Heart right ventricle (tissue), 16 donors: Measurements from ENCODE around the gene NR2E3. TPM values are rescaled to one million over a fixed set of nuclear protein-coding genes. Genes with fewer than 3 reads are reported as not detected.

Experiments
- ATAC-seq, 8 donors: fragments of 200-7000 bp; cut with Tn5 transposase; one replicate each; pipeline ENCODE4 v1.9.1; 2020; ENCODE audit warnings: mild to moderate bottlenecking in 8 of 8, moderate library complexity in 8 of 8, moderate number of reproducible peaks in 1 of 8
- DNase-seq, 2 donors: peaks; one replicate each; pipeline ENCODE4 v3.0.0-alpha.2; 2020
- H3K27ac ChIP-seq, 10 donors: fragments of 200-600 bp; sonication (generic) in 2 of 10; one replicate each; pipeline versions ENCODE4 v1.5.0 to v1.8.0; 2020 to 2022; ENCODE audit warnings: mild to moderate bottlenecking in 3 of 10
- H3K27me3 ChIP-seq, 7 donors: fragments of 200-600 bp; one replicate each; pipeline ENCODE4 v1.8.0; 2021 to 2022; ENCODE audit warnings: mild to moderate bottlenecking in 2 of 7
- H3K36me3 ChIP-seq, 9 donors: fragments of 200-600 bp; sonication (generic) in 1 of 9; one replicate each; pipeline versions ENCODE4 v1.5.0 to v1.8.0; 2020 to 2022; ENCODE audit warnings: mild to moderate bottlenecking in 2 of 9
- H3K4me1 ChIP-seq, 9 donors: fragments of 200-600 bp; sonication (generic) in 1 of 9; one replicate each; pipeline versions ENCODE4 v1.5.0 to v1.8.0; 2020 to 2022; ENCODE audit warnings: mild to moderate bottlenecking in 4 of 9
- H3K4me3 ChIP-seq, 10 donors: fragments of 200-600 bp; sonication (generic) in 2 of 10; one replicate each; pipeline versions ENCODE4 v1.5.0 to v1.8.0; 2020 to 2022; ENCODE audit warnings: mild to moderate bottlenecking in 7 of 10, moderate library complexity in 2 of 10
- H3K9me3 ChIP-seq, 11 donors: fragments of 200-600 bp in 10 of 11; sonication (generic) in 2 of 11; one replicate each; pipeline versions ENCODE4 v1.5.0 to v1.8.0; 2013 to 2022; ENCODE audit warnings: mild to moderate bottlenecking in 2 of 11, control low read depth in 1 of 11, moderate library complexity in 1 of 11
- WGBS, 2 donors: extraction: QIAGEN DNeasy Blood & Tissue Kit; methylation state at CpG; one replicate each; pipeline ENCODE4 v1.1.7; 2013; ENCODE audit warnings: inconsistent platforms in 1 of 2; 5-methylcytosine and 5-hydroxymethylcytosine counted together
- intact Hi-C, 10 donors: fragments of 100-400 bp; cut with DNase I; formaldehyde crosslinking; loops; one replicate each; pipeline versions ENCODE4 v1.11.1 to v1.14.2; 2022
- polyA plus RNA-seq, 2 donors: library from polyadenylated mRNA; stranded (reverse); fragments of 200-250 nt; gene quantifications; one replicate each; pipeline ENCODE4 v1.2.3, GENCODE V29; 2013
- total RNA-seq, 10 donors: library from RNA; stranded (reverse); fragmentation: NEBNext Ultra II Directional in 3 of 10; extraction: Animal tissue kit (Norgen Biotek cat#: 25700) in 3 of 10; gene quantifications; one replicate each; pipeline versions ENCODE4 v1.2.1 to v1.2.4, GENCODE V29; 2021 to 2023
- TF ChIP-seq, protein P1 (sequence below), 9 donors: fragments of 200-600 bp; sonication (generic) in 2 of 9; IDR thresholded peaks; one replicate each; pipeline versions ENCODE4 v1.5.0 to v1.8.0; 2021 to 2022; ENCODE audit warnings: antibody characterized with exemption in 9 of 9, mild to moderate bottlenecking in 5 of 9, moderate library complexity in 1 of 9
- donor health status: Arrhythmogenic right ventricular cardiomyopathy.
- donor health status: ischemic (EF 13 %, LVEDD 7.1; RV severe dilation, severe dysfunction).
- donor health status: healthy with polysubstance abuse.
- donor health status: DM: no; HTN: yes; CAD: no.
- donor health status: DM: no; HTN: no; CAD: no.
- donor health status: ischemic (EF 25% LVEDD 6.9; RV normal size, moderate dysfunction).
- donor health status: ischemic (EF 25% LVEDD 5.7; RV mildly dilated, moderate dysfunction).
- donor health status: healthy.
- donor health status: DM: yes; HTN: yes; CAD: no.
- donor health status: Ischemic cardiomyopathy.
- donor health status: ischemic (EF 35%, LVEDD 5.7; RV mildly dilated, moderate dysfunction).
- donor health status: nonischemic (EF 11% LVEDD 7.7; RV severe dilation, severe dysfunction).
- donor health status: DM: yes; HTN: yes; CAD: no.
- donor health status: PGD.
- donor health status: ischemic (EF 29% LVEDD 5.4; RV normal size, mild dysfunction).
- donor health status: nonischemic (EF 23%, LVEDD 6.1; RV moderate dilation, normal function).

The NR2E3 gene
- total and polyA plus RNA-seq, 12 donors, result 0.04 to 0.26 (median 0.13) TPM; not detected in 8

DNA sequence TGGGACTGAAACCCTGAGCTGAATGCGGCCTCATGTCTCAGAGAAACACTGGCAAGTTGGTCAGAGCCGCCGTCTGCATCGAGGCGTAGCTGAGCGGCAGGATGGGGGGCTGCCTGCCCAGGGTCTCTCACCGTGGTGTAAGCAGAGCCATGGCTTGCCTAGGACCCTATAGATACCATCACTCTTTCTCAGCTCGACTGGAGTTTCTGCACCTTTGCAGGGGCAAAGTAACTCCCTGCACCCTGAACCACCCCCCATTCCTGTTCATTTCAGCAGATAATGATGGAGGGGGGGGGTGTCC is 28.4 kb upstream of the NR2E3 start:
- ATAC-seq (peak in 1 of 8 donors; percentile 13), DNase-seq (no peak)
- Histone ChIP-seq H3K36me3 (peaks cover 0 to 13% (median 0%) of the 10 kb centered on the region in 9 donors), H3K4me1 (peaks cover 0 to 18% (median 8%) of the 10 kb centered on the region in 9 donors), H3K4me3 (no peak overlapping the region), H3K9me3 (no peaks in the 10 kb centered on the region), H3K27ac (no peak overlapping the region), H3K27me3 (no peaks in the 10 kb centered on the region)
- intact Hi-C loops, result loop anchor here in 2 of 10 donors (2.0 to 10.0 kb wide), 3 partner anchors 40 to 375 kb away; no protein-coding TSS in a partner anchor
- 91 to 92% methylated on average over 8 of the region's 8 CpGs for WGBS, 2 donors
- TF ChIP-seq, protein P1, sequence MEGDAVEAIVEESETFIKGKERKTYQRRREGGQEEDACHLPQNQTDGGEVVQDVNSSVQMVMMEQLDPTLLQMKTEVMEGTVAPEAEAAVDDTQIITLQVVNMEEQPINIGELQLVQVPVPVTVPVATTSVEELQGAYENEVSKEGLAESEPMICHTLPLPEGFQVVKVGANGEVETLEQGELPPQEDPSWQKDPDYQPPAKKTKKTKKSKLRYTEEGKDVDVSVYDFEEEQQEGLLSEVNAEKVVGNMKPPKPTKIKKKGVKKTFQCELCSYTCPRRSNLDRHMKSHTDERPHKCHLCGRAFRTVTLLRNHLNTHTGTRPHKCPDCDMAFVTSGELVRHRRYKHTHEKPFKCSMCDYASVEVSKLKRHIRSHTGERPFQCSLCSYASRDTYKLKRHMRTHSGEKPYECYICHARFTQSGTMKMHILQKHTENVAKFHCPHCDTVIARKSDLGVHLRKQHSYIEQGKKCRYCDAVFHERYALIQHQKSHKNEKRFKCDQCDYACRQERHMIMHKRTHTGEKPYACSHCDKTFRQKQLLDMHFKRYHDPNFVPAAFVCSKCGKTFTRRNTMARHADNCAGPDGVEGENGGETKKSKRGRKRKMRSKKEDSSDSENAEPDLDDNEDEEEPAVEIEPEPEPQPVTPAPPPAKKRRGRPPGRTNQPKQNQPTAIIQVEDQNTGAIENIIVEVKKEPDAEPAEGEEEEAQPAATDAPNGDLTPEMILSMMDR (IDR thresholded peaks at IDR 0.05), result no peak

DNA sequence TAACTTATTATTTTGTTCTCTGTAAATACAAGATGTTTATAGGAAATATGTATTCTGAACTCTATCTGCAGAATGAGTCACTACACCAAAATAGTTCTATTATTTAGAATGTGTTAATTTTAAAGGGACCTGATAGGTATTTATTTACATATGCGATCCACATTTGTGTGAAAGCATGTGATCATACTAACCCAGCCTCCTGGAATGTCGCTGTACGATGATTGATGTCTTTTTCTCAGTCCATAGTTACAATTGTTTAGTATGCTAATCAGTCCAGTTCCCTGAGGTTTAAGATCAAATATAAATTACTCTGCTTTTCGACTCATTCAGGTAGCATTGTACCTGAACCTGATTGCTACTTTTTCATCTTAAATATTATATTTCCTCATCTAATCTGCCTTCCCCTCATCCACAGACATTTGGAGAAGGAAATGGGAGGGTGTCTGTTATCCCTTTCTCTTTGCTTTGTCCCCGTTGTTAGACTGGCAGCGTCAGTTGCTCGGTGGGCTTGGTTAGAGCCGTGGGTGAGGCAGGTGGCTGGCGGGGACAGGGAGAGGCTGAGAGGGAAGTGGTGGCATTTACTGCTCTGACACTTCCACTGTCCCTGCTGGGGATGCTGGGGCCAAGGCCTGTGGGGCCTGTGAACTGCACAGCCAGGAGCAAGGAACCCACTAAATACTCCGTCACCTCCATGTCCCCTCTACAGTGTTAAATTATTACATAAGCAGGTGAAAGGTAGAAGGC is 27.8 kb upstream of the NR2E3 start:
- Histone ChIP-seq H3K27me3 (no peaks in the 10 kb centered on the region), H3K4me1 (peaks cover 0 to 18% (median 8%) of the 10 kb centered on the region in 9 donors), H3K4me3 (no peak overlapping the region), H3K36me3 (peaks cover 0 to 6% (median 0%) of the 10 kb centered on the region in 9 donors), H3K9me3 (no peaks in the 10 kb centered on the region), H3K27ac (no peak overlapping the region)
- intact Hi-C loops, result loop anchor here in 1 of 10 donors (5.0 to 10.0 kb wide), 2 partner anchors 40 to 372 kb away; no protein-coding TSS in a partner anchor
- ATAC-seq, result peak in 2 of 8 donors; percentile 26 to 33
- 81 to 84% methylated on average over 10 of the region's 10 CpGs for WGBS, 2 donors
- no peak for DNase-seq
- TF ChIP-seq, protein P1 (IDR thresholded peaks at IDR 0.05), result no peak

DNA sequence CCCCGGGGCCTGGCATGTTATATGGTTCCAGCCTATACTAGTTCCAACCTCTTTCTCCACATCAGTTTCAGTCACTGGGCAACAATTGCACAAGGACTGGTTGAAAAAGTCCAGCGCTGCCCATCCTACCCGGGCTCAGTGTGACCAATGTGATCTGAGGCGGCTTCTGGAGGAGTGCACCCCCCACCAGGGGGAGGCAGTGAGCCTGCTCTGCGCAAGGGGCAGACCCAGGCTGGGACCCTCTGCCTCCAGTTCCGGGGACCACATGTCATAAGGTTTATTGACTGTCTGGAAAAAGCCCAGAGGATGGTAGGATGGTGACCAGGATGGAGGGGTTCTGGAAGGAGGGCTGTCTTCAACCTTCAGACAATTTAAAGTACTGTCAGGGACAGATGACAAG is 25.6 kb upstream of the NR2E3 start:
- ATAC-seq, result peak in 1 of 8 donors; percentile 32
- no peaks in the 10 kb centered on the region for H3K9me3 ChIP-seq
- intact Hi-C loops, result loop anchor here in 1 of 10 donors (5.0 to 10.0 kb wide), 2 partner anchors 42 to 370 kb away; no protein-coding TSS in a partner anchor

DNA sequence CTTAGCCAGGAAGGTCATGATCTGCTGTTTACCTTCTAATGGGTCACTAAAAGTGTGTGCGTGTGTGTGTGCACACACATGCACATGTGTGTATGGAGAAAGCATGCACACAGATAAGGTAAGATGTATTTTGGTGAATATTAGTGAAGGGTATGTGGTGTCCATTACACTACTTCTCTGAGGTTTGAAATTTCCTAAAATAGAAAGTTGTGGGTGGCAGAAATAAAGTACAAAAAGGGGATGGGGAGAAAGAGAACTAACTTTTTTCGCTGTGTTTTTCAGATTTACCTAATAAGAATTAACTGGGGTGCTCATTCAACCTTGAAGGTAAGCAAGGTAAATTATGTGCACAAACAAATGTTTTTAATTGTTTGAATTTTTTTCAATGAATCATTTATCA is 24.4 kb upstream of the NR2E3 start:
- Histone ChIP-seq H3K4me1 (peaks cover 0 to 11% (median 0%) of the 10 kb centered on the region in 9 donors), H3K9me3 (no peaks in the 10 kb centered on the region), H3K4me3 (no peak overlapping the region), H3K27me3 (no peaks in the 10 kb centered on the region), H3K36me3 (no peaks in the 10 kb centered on the region), H3K27ac (no peak overlapping the region)
- TF ChIP-seq, protein P1 (IDR thresholded peaks at IDR 0.05), result no peak
- intact Hi-C loops, result loop anchor here in 1 of 10 donors (10.0 kb wide), 1 partner anchor 369 kb away; no protein-coding TSS in a partner anchor
- ATAC-seq (no peak), DNase-seq (no peak)
- WGBS, 2 donors, result 92 to 95% methylated on average over 2 of the region's 2 CpGs

More for the DNA sequence above, 25.6 kb upstream of the NR2E3 start:
- WGBS, 2 donors, result 73 to 75% methylated on average over 6 of the region's 6 CpGs
- H3K4me3 ChIP-seq, result no peak overlapping the region
- no peak overlapping the region for H3K27ac ChIP-seq
- DNase-seq, result no peak
- H3K4me1 ChIP-seq, result peaks cover 0 to 18% (median 8%) of the 10 kb centered on the region in 9 donors
- no peaks in the 10 kb centered on the region for H3K36me3 ChIP-seq
- H3K27me3 ChIP-seq, result no peaks in the 10 kb centered on the region
- TF ChIP-seq, protein P1 (IDR thresholded peaks at IDR 0.05), result peak in 6 of 9 donors; percentile 16 to 44 (median 22)
